Vagina (tissue), 2 donors: Measurements from ENCODE around the gene SNED1. TPM values are rescaled to one million over a fixed set of nuclear protein-coding genes. Genes with fewer than 3 reads are reported as not detected.

ENCODE experiments used
- DNase-seq, 2 donors: peaks; one replicate each; pipeline ENCODE4 v3.0.0-alpha.2; 2017; ENCODE audit errors: extremely low spot score in 2 of 2
- H3K27ac ChIP-seq: fragments of 200-600 bp; sonication (generic); one replicate; pipeline ENCODE4 v1.5.1; 2019
- H3K27me3 ChIP-seq: fragments of 200-600 bp; sonication (generic); one replicate; pipeline ENCODE4 v1.5.1; 2019
- H3K36me3 ChIP-seq, 2 donors: fragments of 200-600 bp; sonication (generic); one replicate each; pipeline ENCODE4 v1.5.1; 2017 to 2019
- H3K4me1 ChIP-seq: fragments of 200-600 bp; sonication (generic); one replicate; pipeline ENCODE4 v1.5.1; 2019
- H3K4me3 ChIP-seq, 2 donors: fragments of 200-600 bp; sonication (generic); 1 replicate in 1 of 2; 2 replicates in 1 of 2; pipeline ENCODE4 v1.5.1; 2016 to 2019
- H3K9me3 ChIP-seq: fragments of 200-600 bp; sonication (generic); one replicate; pipeline ENCODE4 v1.5.1; 2019
- POLR2A ChIP-seq, 2 donors: fragments of 450-650 bp; IDR thresholded peaks; one replicate each; pipeline ENCODE4 v1.6.1; 2017; ENCODE audit warnings: antibody characterized with exemption in 2 of 2, mild to moderate bottlenecking in 2 of 2, moderate library complexity in 2 of 2
- POLR2AphosphoS5 ChIP-seq, 2 donors: sonication (generic); formaldehyde crosslinking; IDR thresholded peaks; one replicate each; pipeline ENCODE4 v1.9.0; 2017; ENCODE audit warnings: antibody characterized with exemption in 2 of 2, mild to moderate bottlenecking in 2 of 2, low read depth in 1 of 2; ENCODE audit not compliant: insufficient read depth in 1 of 2
- intact Hi-C: fragments of 100-400 bp; cut with DNase I; formaldehyde crosslinking; loops from one replicate; pipeline ENCODE4 v1.15.1; 2023
- total RNA-seq: library from RNA; depleted of rRNA; stranded (reverse); fragments of >200 nt; gene quantifications from one replicate; pipeline ENCODE4 v1.2.3, GENCODE V29; 2016
- TF ChIP-seq, protein P1 (sequence below), 3 experiments: fragments of 450-650 bp in 2 of 3; fragments of 200-600 bp in 1 of 3; sonication (generic) in 1 of 3; IDR thresholded peaks; one replicate each; pipeline ENCODE4 v1.5.1; 2017 to 2019; ENCODE audit warnings: antibody characterized with exemption in 3 of 3, mild to moderate bottlenecking in 2 of 3, moderate library complexity in 2 of 3

SNED1 gene
- total RNA-seq, 1 donor from 2014 or later = 55.5 TPM

GRCh38 chr2:241128266-241128665 is 129.8 kb downstream of the SNED1 start:
- H3K27me3 ChIP-seq = no peaks in the 10 kb centered on the region
- H3K4me1 ChIP-seq = no peaks in the 10 kb centered on the region
- no peaks in the 10 kb centered on the region for H3K9me3 ChIP-seq
- H3K4me3 ChIP-seq = no peak overlapping the region
- intact Hi-C loops = no loop called here
- DNase-seq = no peak
- no peak overlapping the region for H3K27ac ChIP-seq
- TF ChIP-seq POLR2A (IDR thresholded peaks at IDR 0.05) = no peak
- TF ChIP-seq, protein P1, sequence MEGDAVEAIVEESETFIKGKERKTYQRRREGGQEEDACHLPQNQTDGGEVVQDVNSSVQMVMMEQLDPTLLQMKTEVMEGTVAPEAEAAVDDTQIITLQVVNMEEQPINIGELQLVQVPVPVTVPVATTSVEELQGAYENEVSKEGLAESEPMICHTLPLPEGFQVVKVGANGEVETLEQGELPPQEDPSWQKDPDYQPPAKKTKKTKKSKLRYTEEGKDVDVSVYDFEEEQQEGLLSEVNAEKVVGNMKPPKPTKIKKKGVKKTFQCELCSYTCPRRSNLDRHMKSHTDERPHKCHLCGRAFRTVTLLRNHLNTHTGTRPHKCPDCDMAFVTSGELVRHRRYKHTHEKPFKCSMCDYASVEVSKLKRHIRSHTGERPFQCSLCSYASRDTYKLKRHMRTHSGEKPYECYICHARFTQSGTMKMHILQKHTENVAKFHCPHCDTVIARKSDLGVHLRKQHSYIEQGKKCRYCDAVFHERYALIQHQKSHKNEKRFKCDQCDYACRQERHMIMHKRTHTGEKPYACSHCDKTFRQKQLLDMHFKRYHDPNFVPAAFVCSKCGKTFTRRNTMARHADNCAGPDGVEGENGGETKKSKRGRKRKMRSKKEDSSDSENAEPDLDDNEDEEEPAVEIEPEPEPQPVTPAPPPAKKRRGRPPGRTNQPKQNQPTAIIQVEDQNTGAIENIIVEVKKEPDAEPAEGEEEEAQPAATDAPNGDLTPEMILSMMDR (IDR thresholded peaks at IDR 0.05) = no peak
- TF ChIP-seq POLR2AphosphoS5 (IDR thresholded peaks at IDR 0.05; ENCODE audit: insufficient read depth in 1 of 2, low read depth in 1 of 2) = no peak
- H3K36me3 ChIP-seq = no peaks in the 10 kb centered on the region

DNA sequence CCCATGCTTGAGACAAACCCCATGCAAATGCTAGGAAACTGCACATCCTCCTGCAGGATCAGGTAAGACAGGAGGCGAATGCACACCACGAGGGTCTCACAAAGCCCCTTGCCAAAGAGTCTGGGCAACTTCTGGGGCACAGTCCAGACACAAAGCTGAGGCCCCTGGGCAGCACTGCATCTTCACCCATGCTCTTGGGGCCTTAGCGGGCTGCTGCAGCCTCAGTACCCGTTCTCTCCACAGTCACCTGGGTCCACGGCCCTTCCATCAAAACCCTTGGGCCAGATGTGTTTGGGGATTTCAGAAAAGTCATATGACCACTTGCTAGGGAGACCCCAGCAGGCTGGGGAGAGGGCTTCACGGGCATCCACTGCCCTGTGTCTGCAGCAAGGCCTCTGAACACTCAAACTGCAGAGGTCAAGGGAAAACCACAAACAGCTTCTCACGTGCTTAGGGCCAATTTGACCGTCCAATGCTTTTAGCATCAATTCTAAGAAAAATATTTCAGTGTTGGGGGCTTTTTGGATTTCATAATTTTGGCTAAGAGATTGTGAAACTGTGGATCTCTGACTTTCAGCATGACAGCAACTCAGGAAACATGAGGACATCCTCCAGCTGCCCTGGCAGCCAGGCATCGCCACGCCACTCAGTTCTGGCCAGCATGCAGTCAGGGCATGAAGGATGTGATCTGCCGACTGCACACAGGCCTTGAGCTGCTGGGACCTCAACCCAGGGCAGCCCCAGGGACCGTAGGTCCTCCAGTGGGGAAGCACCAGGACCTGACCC is 130.9 kb downstream of the SNED1 start:
- TF ChIP-seq POLR2AphosphoS5 (IDR thresholded peaks at IDR 0.05; ENCODE audit: insufficient read depth in 1 of 2, low read depth in 1 of 2) = no peak
- intact Hi-C loops = no loop called here
- H3K4me3 ChIP-seq = no peak overlapping the region
- H3K27me3 ChIP-seq = no peaks in the 10 kb centered on the region
- no peaks in the 10 kb centered on the region for H3K36me3 ChIP-seq
- H3K9me3 ChIP-seq = no peaks in the 10 kb centered on the region
- H3K27ac ChIP-seq = no peak overlapping the region
- no peak for DNase-seq
- no peaks in the 10 kb centered on the region for H3K4me1 ChIP-seq

GRCh38 chr2:241130316-241130715 is 131.9 kb downstream of the SNED1 start:
- Histone ChIP-seq H3K36me3 (no peaks in the 10 kb centered on the region), H3K4me1 (no peaks in the 10 kb centered on the region), H3K9me3 (no peaks in the 10 kb centered on the region), H3K4me3 (no peak overlapping the region), H3K27me3 (no peaks in the 10 kb centered on the region), H3K27ac (no peak overlapping the region)
- TF ChIP-seq POLR2A (IDR thresholded peaks at IDR 0.05) (no peak), POLR2AphosphoS5 (IDR thresholded peaks at IDR 0.05; ENCODE audit: insufficient read depth in 1 of 2, low read depth in 1 of 2) (no peak)
- TF ChIP-seq, protein P1 (IDR thresholded peaks at IDR 0.05) = no peak
- no peak for DNase-seq
- intact Hi-C loops = no loop called here

GRCh38 chr2:241131531-241131930 is 133.1 kb downstream of the SNED1 start:
- Histone ChIP-seq H3K9me3 (no peaks in the 10 kb centered on the region), H3K36me3 (no peaks in the 10 kb centered on the region), H3K27ac (no peak overlapping the region), H3K4me3 (no peak overlapping the region), H3K4me1 (no peaks in the 10 kb centered on the region), H3K27me3 (no peaks in the 10 kb centered on the region)
- TF ChIP-seq POLR2A (IDR thresholded peaks at IDR 0.05) (no peak), POLR2AphosphoS5 (IDR thresholded peaks at IDR 0.05; ENCODE audit: insufficient read depth in 1 of 2, low read depth in 1 of 2) (no peak)
- TF ChIP-seq, protein P1 (IDR thresholded peaks at IDR 0.05) = no peak
- intact Hi-C loops = no loop called here
- DNase-seq = no peak

DNA sequence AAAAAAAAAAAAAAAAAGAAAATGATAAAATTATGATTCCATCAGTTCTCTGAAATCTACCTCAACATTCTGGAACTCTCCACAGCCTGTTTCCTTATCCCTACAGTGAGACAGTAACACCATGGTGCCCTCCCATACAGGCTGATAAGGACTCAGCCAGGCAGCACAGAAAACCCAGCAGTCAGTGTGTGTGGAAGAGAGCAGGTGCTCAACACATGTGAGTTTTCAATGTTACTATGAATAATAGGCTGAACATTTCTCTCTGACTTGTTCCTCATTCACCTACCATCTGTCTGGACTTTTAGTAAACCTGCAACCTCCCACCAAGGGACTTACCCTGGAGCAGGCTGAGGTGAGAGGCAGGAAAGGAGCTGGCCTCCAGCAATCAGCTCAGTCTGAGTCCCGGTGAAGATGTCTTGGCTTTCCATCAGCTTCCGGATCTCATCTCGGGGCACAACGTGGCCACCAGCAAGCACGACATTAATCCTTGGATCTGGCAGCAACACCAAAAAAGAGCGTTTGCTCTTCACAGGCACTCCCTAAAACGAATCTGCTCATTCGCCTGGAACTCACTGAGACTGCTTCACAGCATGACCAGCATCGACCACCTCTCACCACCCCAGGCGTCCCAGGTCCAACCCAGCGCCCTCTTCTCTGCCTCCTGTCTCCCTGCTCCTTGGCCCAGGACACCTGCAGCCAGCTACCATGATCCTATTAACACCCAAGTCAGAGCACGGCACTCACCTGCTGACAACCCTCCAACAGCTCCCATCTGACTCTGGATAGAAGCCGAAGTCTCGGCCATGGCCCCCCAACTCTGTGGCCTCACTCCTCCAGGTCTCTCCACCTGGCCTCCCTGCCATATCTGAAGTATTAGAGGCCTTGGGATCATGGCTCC is 134.4 kb downstream of the SNED1 start:
- no peaks in the 10 kb centered on the region for H3K27me3 ChIP-seq
- H3K27ac ChIP-seq = no peak overlapping the region
- intact Hi-C loops = no loop called here
- no peak for DNase-seq
- TF ChIP-seq POLR2AphosphoS5 (IDR thresholded peaks at IDR 0.05; ENCODE audit: insufficient read depth in 1 of 2, low read depth in 1 of 2) (no peak), POLR2A (IDR thresholded peaks at IDR 0.05) (no peak)
- TF ChIP-seq, protein P1 (IDR thresholded peaks at IDR 0.05) = no peak
- no peak overlapping the region for H3K4me3 ChIP-seq
- no peaks in the 10 kb centered on the region for H3K36me3 ChIP-seq
- no peaks in the 10 kb centered on the region for H3K4me1 ChIP-seq
- H3K9me3 ChIP-seq = no peaks in the 10 kb centered on the region
